ENCODE results near the gene THSD8.
A peak's percentile ranks its signal among the peaks of the same experiment; 100 is the strongest.
"Not testable (repeated sequence)": the region's sequence is repeated elsewhere in the genome, so short reads cannot be mapped to it uniquely, and the experiment has no call there.

The THSD8 gene

DNA sequence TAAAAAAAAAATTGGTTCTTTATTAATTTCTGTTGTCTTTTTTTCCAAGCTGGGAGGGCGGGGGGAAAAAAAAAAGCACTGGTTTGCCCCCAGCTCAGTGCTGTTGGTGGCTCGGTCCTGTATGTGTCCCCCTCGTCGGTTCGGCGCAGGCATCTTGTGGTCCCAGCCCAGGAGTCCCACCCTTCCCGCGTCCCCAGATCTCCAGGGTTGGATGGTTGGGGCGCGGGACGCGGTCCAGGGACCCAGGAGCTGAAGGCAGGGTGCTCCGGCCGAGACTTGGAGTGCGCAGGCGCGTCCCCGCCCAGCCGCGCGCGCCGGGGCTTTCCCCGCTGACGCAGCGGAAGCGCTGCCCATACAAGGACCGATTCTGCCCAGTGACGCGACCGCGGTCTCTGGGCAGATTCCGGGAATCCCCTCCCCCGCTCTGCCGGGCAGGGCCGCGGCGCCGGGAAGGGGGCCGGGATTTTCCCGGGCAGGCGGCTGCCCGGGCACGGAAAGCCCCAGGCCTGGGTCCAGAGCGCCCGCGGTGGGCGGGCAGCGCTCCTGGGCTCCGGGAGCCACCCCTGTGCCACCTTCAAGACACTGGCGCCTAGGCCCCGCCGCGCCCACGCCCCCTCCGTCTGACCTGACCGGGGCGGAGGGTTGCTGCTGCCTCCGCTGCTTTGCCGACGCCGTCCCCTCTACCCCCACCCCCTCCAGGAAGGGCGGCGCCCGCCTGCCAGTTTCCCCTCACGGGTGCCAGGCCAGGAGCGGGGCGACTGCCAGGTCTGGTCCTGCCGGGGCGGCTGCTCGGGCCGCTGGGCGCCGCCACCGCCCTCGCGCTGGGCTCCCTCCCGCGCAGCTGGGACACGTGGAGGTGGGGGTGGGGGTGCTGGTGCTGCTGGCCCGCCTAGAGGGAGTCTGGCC lies 8.3 kb upstream of the THSD8 start:
- peak; percentile 81 for DNase-seq

DNA sequence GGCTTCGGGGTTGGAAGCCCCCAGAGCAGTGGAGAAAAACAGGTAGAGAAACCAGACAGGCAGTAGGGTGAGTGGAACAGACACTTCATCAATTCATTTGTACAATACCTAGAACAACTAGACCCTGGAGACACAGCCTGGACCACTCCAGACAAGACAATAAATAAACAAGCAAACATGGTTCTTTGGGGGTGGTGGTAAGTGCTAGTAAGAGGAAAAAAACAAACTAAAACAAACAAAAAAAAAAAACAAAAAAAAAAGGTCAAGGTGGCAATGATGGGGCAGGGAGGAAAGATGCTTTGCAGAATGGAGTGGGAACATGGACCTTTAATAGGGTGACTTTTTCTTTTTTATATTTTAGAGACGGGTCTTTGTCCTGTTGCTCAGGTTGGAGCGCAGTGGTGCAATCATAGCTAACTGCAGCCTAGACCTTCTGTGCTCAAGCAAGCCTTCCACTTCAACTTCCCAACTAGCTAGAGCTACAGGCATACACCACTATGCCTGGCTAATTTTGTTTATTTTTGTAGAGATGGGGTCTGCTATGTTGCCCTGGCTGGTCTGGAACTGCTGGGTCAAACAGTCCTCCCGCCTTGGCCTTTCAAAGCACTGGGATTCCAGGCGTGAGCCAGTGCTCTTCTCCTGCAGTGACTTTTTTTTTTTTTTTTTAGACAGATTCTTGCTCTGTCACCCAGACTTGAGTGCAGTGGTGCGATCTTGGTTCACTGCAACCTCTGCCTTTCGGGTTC lies 7.5 kb upstream of the THSD8 start:
- DNase-seq, result no peak

DNA sequence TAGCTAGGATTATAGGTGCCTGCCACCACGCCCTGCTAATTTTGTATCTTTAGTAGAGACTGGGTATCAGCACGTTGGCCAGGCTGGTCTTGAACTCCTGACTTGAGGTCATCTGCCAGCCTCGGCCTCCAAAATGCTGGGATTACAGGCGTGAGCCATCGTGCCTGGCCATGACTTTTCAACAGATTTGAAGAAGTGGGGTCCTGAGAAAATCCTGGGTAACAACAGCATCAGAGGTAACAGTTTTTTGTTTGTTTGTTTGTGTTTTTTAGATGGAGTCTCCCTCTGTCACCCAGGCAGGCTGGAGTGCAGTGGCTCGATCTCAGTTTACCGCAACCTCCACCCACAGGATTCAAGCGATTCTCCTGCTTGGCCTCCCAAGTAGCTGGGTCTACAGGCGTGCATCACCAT lies 6.9 kb upstream of the THSD8 start:
- DNase-seq, result no peak

DNA sequence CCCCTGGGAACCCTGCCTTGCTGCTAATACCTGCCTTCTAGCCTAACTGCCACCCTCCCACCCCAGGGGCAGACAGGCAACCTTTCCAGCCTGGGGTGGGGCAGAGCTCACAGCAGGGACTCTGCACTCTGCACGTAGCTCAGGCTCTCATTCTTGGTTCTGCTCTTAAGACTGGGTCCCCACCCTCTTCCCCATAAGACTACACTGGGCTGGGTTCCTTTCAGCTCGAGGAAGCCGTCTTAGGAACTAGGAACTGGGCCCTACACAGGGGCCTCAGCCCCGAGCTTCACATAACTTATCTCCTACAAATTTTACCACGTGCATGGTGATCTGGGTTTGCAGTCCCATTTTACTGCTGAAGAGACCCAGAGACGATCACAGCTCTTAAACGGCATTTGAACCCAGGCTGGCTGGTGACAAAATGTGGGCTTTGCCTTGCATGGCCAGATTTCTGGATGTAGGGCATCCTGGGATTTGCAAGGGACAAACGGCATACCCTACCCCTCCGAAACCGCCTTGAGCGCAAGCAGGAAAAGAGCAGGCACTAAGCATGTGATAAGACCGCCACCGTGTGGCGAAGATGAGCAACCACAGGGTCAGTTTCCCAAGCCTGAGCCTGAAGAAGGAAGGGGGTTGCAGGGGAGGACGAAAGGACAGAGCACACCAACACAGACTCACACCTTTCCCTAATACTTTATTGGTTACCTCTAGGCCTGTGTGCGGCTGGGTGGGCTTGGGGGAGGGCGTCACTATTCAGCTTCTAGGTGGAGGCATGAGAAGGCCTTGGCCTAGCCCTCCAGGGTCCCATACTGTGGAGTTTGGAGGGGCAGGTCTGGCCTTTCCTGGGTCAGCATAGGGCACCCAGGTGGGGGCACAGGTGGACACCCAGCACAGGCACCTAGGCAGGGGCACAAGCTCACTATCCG lies 5.5 kb upstream of the THSD8 start:
- DNase-seq, result no peak

DNA sequence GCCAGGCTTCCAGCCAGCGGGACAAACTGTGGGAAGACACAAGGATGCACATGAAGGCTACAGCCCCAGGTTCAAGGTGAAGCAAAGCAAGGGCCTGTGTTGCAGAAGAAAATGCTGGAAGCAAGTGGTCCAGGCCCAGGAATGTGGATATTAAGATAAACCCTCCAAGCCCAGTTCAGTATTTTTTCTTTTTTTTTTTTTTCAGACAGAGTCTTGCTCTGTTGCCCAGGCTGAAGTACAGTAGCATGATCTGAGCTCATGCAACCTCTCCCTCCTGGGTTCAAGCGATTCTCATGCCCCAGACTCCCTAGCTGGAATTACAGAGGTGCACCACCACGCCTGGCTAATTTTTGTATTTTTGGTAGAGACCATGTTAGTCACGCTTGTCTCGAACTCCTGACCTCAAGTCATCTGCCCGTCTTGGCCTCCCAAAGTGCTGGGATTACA lies 4.7 kb upstream of the THSD8 start:
- DNase-seq, result no peak

DNA sequence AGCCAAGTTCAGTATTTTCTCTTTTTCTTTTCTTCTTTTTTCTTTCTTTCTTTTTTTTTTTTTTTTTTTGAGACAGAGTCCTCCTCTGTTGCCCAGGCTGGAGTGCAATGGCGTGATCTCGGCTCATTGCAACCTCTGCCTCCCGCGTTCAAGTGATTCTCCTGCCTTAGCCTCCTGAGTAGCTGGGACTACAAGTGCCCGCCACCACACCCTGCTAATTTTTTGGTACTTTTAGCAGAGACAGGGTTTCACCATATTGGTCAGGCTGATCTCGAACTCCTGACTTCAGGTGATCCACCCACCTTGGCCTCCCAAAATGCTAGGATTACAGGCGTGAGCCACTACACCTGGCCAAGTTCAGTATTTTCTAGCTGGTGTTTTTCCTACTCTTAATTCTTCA lies 4.3 kb upstream of the THSD8 start:
- DNase-seq, result not testable (repeated sequence)

DNA sequence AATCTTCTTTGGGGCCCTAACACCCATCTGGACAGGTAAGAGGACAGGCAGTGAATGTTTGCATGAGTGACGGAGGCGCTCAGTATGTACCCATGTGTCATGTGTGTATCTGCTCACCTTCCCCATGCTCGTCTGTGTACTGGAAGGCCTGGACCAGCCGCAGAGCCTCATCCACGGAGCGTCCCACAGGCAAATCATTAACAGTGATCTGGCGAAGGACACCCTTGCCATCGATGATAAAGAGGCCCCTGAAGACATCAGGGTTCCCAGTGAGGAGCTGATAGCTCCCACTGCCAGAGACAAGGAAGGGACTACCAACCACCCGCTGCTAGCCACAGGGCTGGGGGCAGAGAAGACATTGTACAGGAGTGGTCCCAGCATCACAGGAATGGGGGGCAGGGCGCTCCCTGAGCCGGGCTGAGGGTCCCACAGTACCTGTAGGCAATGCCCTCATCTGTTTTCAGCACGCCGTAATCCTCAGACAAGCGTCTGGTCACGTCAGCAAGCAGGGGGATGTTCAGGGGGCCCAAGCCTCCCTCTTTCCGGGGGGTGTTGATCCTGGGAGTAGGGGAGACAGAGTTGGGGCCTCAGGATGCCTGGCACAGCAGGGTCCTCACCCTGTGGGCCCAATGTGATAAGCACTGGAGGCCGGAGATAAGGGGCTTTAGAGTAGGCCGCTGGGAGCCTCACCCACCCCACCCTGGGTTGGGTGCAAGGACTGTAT lies 2.0 kb upstream of the THSD8 start:
- DNase-seq, result no peak

DNA sequence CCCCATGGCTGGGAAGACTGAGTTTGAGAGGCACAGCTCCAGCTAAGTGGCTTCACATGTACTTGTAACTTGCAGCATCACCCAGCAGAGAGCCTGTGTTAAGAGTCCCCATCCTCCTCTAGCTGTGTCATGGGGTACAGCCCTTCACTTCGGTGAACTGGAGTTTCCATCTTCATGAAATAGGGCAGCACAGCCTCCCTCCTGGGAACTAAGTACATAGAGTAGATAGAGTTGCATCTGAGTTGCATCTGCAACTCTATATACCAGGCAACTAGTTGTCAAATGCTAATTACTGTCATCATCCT lies 1.5 kb upstream of the THSD8 start:
- DNase-seq, result no peak

DNA sequence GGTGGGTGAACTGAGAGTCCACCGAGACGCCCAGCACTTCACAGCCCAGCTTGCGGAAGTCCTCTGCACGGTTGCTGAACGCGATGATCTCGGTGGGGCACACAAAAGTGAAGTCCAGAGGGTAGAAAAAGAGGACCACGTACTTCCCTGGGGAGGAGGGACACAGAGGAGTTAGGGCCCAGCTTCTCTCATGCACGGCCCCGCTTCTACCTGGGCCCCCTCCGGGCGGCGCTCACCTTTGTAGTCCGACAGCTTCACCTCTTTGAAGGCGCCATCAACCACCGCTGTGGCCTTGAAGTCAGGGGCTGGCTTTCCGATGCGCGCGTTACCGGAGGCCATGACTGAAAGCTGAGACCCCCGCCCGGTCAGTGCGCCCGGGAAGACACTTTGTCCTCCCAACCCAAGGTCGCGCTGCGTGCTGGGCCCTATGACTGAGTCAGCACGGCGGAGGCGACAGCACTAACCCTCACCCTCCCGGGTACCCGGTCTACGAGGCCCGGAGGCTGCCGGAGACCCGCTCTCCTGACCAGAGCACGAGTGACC lies 875 bp upstream of the THSD8 start:
- DNase-seq, result no peak

DNA sequence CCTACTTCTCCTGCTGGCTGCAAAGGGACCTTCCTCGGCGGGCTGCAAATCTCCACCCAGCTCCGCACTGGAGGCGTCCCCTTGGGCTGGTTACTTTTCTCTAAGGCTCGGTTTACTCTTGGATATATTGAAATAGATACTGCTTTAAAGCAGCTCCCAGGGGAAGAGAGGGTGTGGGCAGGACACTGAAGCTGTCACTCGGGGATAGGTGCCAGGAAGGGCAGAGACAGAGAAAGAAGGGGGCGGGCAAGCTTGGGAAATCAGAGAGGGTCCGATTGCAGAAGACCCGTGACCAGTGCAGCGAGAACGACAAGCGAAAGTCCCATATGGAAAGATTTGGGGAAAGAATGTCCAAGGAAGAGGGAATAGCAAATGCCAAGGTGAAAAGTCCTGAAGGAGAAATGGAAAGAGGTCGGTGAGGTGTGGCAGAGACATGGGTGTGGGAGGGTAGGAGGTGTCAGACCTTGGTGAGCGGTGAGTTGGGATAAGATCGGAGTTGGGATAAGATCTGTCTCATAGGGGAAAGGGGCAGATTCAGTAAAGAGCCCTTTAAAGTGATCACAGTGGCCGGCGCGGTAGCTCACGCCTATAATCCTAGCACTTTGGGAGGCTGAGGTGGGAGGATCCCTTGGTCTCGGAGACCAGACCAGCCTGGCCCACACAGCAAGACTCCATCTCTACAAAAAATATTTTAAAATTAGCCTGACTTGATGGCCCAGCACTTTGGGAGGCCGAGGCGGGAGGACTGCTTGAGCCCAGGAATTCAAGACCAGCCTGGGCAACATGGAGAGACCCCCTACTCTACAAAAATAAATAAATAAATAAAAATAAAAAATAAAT lies 618 bp downstream of the THSD8 start:
- DNase-seq, result no peak

DNA sequence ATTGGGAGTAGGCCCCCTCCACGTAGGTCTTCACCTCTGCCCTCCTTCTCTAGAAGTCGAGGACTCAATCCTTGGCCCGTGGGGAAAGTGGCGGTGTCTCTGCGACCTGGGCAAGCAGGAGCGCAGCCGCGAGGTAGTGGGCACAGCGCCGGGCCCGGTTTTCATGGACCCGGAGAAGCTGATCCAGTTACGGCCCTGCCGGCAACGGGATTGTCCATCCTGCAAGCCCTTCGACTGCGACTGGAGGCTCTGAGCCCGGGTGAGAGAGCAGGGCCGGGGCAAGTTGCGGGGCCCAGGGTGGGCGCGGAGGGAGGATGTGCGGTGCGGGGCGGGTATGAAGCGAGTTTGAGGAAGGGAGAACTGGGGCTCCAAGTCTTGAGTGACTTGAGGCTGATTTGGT lies 2.2 kb downstream of the THSD8 start:
- no peak for DNase-seq

DNA sequence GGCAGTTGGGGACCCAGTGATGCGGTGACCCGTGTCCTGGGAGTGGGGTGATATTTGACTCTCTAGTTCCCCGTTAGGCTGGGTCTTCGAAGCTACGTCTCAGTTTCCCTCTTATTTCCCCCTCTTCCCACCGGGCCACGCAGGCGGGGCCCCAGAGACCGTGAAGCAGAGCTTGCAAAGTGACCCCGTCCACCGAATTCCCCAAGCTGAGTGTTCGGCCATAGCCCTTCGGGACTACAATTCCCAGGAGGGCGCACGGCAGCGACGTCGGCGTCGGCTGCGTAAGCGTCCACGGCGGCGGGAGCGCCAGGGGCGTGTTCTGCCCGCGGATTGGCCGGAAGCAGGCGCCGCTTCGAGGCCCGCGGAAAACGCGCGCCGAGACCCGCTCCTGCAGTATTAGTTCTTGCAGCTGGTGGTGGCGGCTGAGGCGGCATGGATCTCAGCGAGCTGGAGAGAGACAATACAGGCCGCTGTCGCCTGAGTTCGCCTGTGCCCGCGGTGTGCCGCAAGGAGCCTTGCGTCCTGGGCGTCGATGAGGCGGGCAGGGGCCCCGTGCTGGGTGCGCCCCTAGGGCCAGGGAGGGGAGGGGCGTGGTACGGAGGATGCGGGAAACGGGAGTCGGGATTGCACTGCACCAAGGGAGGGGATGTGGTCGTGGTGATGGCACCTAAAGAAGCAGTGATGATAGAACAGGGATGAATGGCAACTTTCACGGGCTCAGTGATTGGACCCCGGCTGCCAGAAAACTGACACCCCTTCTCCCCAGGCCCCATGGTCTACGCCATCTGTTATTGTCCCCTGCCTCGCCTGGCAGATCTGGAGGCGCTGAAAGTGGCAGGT lies 4.6 kb downstream of the THSD8 start, which contains the start of gene RNASEH2A:
Gene RNASEH2A (plus strand): TSS at position 343 of the 840 bp plus-strand sequence. CDS start 90 bp downstream, at position 433.
- DNase-seq, result peak; percentile 67

DNA sequence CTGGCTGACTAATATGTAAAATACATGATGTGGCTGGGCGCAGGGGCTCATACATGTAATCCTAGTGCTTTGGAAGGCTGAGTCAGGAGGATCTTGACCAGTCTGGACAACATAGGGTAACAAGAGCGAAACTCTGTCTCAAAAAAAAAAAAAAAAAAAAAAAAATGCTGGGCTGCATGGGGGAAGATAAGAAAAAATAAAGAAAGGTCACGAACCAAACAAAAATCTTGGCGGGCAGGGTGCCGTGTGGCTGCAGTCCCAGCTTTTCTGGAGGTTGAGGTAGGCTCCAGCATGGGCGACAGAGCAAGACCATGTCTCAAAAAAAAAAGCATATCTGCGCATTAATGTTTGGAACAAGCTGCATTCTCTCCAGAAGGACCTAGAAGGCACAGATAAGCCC lies 13.2 kb downstream of the THSD8 start:
- DNase-seq, result no peak

DNA sequence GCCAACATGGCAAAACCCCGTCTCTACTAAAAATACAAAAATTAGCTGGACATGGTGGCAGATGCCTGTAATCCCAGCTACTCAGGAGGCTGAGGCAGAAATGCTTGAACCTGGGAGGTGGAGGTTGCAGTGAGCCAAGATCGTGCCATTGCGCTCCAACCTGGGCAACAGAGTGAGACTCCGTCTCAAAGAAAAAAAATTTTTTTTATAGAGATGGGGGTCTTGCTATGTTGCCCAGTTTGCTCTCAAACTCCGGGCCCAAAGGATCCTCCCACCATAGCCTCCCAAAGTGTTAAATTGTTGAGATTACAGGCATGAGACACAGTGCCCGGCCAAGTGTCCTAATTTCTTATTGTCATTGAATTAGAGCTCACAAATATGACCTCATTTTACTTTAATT lies 15.3 kb downstream of the THSD8 start:
- DNase-seq, result not testable (repeated sequence)

DNA sequence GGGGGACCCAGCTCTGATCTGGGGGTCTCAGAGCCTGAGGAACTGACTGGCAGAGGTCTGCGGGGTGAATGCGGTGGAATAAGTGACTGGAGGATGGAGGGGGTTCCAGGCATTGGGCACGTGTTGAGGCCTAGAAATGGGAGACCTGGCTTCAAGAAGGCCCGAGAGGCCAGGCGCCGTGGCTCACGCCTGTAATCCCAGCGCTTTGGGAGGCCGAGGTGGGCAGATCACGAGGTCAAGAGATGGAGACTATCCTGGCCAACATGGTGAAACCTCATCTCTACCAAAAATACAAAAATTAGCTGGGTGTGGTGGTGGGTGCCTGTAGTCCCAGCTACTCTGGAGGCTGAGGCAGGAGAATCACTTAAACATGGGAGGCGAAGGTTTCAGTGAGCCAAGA lies 15.9 kb downstream of the THSD8 start:
- not testable (repeated sequence) for DNase-seq

DNA sequence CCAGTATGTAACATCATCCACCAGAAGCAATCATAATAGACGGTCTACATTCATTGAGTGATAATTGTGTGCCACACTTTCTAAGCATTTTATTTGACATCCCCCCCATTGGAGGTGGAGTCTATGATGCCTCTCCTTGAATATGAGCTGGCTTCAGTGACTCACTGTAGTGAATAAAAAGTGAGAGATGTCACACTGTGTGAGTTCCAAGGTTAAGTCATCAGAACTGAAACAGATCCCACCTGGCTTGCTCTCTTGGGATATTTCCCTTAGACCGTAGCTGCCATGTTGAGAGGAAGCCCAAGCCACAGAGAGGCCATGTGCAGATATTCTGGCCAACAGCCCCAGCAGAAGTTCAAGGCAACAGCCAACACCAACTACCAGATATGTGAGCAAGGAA lies 19.9 kb downstream of the THSD8 start:
- DNase-seq, result no peak

DNA sequence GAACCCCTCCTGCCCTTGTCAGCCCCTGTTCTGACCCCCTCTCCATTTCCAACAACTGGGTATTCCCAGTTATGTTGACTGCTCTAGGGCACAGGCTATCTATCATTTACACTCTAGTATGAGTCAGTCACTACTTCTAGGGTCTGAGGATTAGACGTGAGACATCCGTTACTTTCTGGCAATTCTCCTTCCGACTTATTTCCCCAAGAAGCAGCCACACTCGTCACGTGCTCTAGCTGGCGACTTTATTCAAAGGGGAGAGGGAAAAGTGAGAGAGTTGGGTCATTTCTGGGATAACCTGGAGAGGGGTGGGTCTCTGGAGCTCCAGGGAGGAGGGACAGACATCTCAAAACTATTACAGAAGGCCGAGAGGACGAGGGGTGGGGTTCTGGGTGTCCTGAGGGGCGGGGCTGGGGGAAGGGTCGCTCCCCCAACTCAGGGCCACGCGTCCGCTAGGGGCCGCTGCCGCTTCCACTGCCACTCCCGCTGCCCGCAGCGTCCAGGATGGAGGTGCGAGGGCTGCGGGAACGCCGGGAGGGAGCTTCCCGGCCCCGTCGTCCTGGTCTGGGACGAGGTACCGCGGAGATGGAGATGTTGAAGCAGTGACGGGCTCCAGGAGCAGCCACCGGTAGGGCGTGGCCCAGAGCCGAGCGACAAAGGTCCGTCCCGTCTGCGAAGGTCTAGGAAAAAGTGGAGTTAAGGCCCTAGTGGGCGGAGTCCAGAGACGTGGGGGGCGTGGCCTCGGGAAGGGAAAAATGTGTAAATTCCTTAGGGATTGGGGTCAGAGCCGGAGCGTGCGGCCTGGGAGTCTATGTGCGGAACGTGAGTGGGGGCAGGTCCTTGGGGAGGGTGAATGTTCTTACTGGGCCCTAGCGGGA lies 23.6 kb downstream of the THSD8 start:
- DNase-seq, result no peak

DNA sequence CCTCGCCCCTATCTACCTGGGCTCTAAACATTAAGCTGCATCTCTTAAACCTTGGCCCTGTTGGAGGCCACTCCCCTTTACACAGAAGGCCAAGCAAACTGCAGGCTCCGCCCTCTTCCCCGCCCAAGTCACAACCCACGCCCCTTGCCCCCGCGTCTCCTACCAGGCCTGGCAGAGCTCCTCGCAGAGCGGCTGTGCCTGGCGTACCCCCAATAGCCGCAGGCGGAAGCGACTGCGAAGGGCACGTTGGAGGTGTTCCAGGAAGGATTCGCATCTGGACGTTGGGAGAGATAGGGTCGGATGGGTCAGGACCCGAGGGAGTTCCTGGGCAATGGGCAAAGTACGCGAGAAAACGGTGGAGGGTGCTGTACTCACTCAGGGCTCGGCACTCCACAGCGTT lies 26.6 kb downstream of the THSD8 start:
- DNase-seq, result no peak

DNA sequence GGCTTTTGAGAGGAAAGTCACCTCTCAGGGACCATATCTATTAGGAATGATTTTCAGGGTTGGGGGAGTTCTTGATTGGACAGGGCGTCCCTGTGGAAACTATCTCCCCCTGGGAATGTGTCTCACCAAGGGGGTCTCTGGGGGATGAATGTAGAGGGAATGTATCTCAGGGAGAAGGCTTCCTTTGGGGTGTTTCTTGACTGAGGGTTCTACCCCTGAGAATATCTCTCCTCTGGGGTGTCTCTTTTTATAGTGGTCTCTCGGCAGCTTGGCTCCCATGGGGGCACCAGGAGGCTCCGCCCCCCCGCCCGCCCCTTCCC lies 31.5 kb downstream of the THSD8 start:
- no peak for DNase-seq
